Ovary (tissue), 9 donors: ENCODE measurements around the gene HECTD4. TPM values are rescaled to one million over a fixed set of nuclear protein-coding genes. Genes with fewer than 3 reads are reported as not detected.
"Not testable (repeated sequence)": the region's sequence is repeated elsewhere in the genome, so short reads cannot be mapped to it uniquely, and the experiment has no call there.

Experiments
- DNase-seq, 5 donors: peaks; one replicate each; pipeline ENCODE4 v3.0.0-alpha.2; 2019 to 2020
- H3K27ac ChIP-seq, 2 donors: fragments of 200-600 bp; one replicate each; pipeline versions ENCODE4 v1.5.1 to v1.8.0; 2019 to 2022
- H3K27me3 ChIP-seq: fragments of 200-600 bp; one replicate; pipeline ENCODE4 v1.8.0; 2022
- H3K36me3 ChIP-seq: fragments of 200-600 bp; sonication (generic); one replicate; pipeline ENCODE4 v1.5.1; 2019
- H3K4me1 ChIP-seq: one replicate; pipeline ENCODE4 v1.8.1; 2013; ENCODE audit warnings: mild to moderate bottlenecking, moderate library complexity; ENCODE audit not compliant: insufficient read depth
- H3K4me3 ChIP-seq: fragments of 200-600 bp; sonication (generic); one replicate; pipeline ENCODE4 v1.5.1; 2017
- H3K9me3 ChIP-seq, 2 donors: fragments of 200-600 bp in 1 of 2; sonication (generic) in 1 of 2; one replicate each; pipeline versions ENCODE4 v1.5.1 to v1.8.1; 2013 to 2019; ENCODE audit warnings: mild to moderate bottlenecking in 1 of 2, moderate library complexity in 1 of 2
- EP300 ChIP-seq: sonication (generic); formaldehyde crosslinking; IDR thresholded peaks from one replicate; pipeline ENCODE4 v1.6.1; 2017; ENCODE audit warnings: antibody characterized with exemption
- POLR2A ChIP-seq: fragments of 450-650 bp; IDR thresholded peaks from one replicate; pipeline ENCODE4 v1.6.1; 2017; ENCODE audit warnings: antibody characterized with exemption, mild to moderate bottlenecking, moderate library complexity
- WGBS, 3 donors: extraction: QIAGEN DNeasy Blood & Tissue Kit in 1 of 3; methylation state at CpG; one replicate each; pipeline versions ENCODE4 v1.1.5 to v1.1.7; 2013 to 2017; 5-methylcytosine and 5-hydroxymethylcytosine counted together
- intact Hi-C, 4 donors: fragments of 100-400 bp; cut with DNase I; formaldehyde crosslinking; loops; one replicate each; pipeline versions ENCODE4 v1.11.0 to v1.15.1; 2022 to 2023
- polyA plus RNA-seq, 2 donors: library from polyadenylated mRNA; stranded (reverse); fragments of 200-250 nt in 1 of 2; fragments of 350-450 nt in 1 of 2; fragmentation: Illumina TruSeq in 1 of 2; extraction: RNeasy Lipid Tissue Mini Kit (QIAGEN cat#74804) in 1 of 2; gene quantifications; one replicate each; pipeline ENCODE4 v1.2.3, GENCODE V29; 2013 to 2014
- total RNA-seq, 7 donors: library from RNA; depleted of rRNA in 2 of 7; stranded (reverse); fragments of >200 nt in 2 of 7; fragmentation: NEBNext Ultra II Directional in 3 of 7; extraction: Animal tissue kit (Norgen Biotek cat#: 25700) in 3 of 7; gene quantifications; one replicate each; pipeline versions ENCODE4 v1.1.0 to v1.2.4, GENCODE V29; 2016 to 2023
- TF ChIP-seq, protein P1 (sequence below), 3 donors: fragments of 450-650 bp in 2 of 3; fragments of 200-600 bp in 1 of 3; IDR thresholded peaks; one replicate each; pipeline versions ENCODE4 v1.5.1 to v1.8.0; 2016 to 2022; ENCODE audit warnings: antibody characterized with exemption in 3 of 3, mild to moderate bottlenecking in 1 of 3
- donor health status: DM: no; HTN: no; CAD: no; lungs with moderate emphysema.
- donor health status: DM: no; HTN: no; CAD: no.
- donor health status: Bipolar disorder and iron deficiency.
- donor health status: DM: yes; HTN: yes; CAD: no.
- donor health status: DM: no; HTN: no; CAD: no.
- donor health status: DM: yes; HTN: yes; CAD: no.

HECTD4 gene
- total and polyA plus RNA-seq, 9 donors, result 12.3 to 47.3 (median 34.9) TPM

DNA sequence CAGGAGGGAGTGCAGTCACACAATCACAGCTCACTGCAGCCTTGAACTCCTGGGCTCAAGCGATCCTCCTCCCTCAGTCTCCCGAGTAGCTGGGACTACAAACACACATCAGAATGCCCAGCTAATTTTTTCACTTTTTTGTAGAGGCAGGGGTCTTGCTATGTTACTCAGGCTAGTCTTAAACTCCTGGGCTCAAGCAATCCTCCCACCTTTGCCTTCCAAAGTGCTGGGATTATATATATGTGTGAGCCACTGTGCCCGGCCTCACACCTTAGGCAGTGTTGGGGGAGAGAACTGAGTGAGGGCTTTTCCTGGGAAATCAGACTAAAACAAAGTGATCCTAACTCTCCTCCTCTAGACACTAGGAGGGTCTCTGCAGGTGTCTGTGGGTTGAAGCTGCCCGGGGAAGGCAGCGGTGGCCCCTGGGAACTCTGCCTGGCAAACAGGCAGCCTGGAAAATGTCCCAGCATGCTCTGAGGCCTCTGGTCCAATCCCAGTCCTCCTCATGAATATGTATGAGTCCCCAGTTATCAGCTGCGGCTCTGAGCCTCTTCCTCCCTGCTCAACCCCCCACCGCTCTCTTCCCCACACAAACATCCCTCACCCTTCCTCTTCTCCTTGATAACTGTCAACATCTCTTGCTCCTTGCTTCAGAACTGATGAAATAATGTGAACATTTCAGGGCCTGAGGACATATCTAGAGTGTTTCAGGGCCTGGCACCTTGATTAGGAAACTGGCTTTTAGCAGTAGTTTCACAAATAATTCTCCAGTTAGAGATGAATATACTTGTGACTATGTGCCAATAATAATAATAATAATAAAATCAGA, 265.8 kb downstream of the HECTD4 start:
- TF ChIP-seq, protein P1, sequence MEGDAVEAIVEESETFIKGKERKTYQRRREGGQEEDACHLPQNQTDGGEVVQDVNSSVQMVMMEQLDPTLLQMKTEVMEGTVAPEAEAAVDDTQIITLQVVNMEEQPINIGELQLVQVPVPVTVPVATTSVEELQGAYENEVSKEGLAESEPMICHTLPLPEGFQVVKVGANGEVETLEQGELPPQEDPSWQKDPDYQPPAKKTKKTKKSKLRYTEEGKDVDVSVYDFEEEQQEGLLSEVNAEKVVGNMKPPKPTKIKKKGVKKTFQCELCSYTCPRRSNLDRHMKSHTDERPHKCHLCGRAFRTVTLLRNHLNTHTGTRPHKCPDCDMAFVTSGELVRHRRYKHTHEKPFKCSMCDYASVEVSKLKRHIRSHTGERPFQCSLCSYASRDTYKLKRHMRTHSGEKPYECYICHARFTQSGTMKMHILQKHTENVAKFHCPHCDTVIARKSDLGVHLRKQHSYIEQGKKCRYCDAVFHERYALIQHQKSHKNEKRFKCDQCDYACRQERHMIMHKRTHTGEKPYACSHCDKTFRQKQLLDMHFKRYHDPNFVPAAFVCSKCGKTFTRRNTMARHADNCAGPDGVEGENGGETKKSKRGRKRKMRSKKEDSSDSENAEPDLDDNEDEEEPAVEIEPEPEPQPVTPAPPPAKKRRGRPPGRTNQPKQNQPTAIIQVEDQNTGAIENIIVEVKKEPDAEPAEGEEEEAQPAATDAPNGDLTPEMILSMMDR (IDR thresholded peaks at IDR 0.05), result no peak
- TF ChIP-seq EP300 (no peak), POLR2A (no peak)
- 29 to 40% (median 34%) methylated on average over 7 of the region's 7 CpGs for WGBS, 3 donors
- Histone ChIP-seq H3K9me3 (no peaks in the 10 kb centered on the region), H3K4me1 (no peaks in the 10 kb centered on the region), H3K27ac (no peak overlapping the region), H3K36me3 (no peaks in the 10 kb centered on the region), H3K27me3 (no peaks in the 10 kb centered on the region), H3K4me3 (no peak overlapping the region)
- intact Hi-C loops, result no loop called here
- peak; percentile 48 to 73 (median 59) for DNase-seq

GRCh38 chr12:112115259-112116045, 266.8 kb downstream of the HECTD4 start:
- TF ChIP-seq, protein P1 (IDR thresholded peaks at IDR 0.05), result no peak
- TF ChIP-seq EP300 (no peak), POLR2A (no peak)
- intact Hi-C loops, result no loop called here
- H3K27ac ChIP-seq, result no peak overlapping the region
- H3K27me3 ChIP-seq, result no peaks in the 10 kb centered on the region
- no peak overlapping the region for H3K4me3 ChIP-seq
- DNase-seq, result no peak
- WGBS, 3 donors, result 86% methylated on average over 6 of the region's 6 CpGs
- H3K36me3 ChIP-seq, result no peaks in the 10 kb centered on the region
- no peaks in the 10 kb centered on the region for H3K4me1 ChIP-seq
- no peaks in the 10 kb centered on the region for H3K9me3 ChIP-seq

- no peak overlapping the region for H3K4me3 ChIP-seq
- no peaks in the 10 kb centered on the region for H3K9me3 ChIP-seq
- DNase-seq, result no peak
- TF ChIP-seq EP300 (no peak), POLR2A (no peak)
- TF ChIP-seq, protein P1 (IDR thresholded peaks at IDR 0.05), result no peak
- H3K4me1 ChIP-seq, result no peaks in the 10 kb centered on the region
- H3K27ac ChIP-seq, result no peak overlapping the region
- H3K36me3 ChIP-seq, result no peaks in the 10 kb centered on the region
- no peaks in the 10 kb centered on the region for H3K27me3 ChIP-seq
- 91 to 93% (median 91%) methylated on average over 6 of the region's 6 CpGs for WGBS, 3 donors
- intact Hi-C loops, result no loop called here
Observed at GRCh38 chr12:112112409-112113133, 269.7 kb downstream of the HECTD4 start.

GRCh38 chr12:112111931-112112330, 270.3 kb downstream of the HECTD4 start:
- Histone ChIP-seq H3K9me3 (no peaks in the 10 kb centered on the region), H3K4me3 (no peak overlapping the region), H3K4me1 (peaks cover 2% of the 10 kb centered on the region), H3K36me3 (no peaks in the 10 kb centered on the region), H3K27ac (no peak overlapping the region), H3K27me3 (no peaks in the 10 kb centered on the region)
- WGBS, 3 donors, result 75 to 77% (median 76%) methylated on average over 5 of the region's 5 CpGs
- peak in 1 of 5 donors; percentile 9 for DNase-seq
- intact Hi-C loops, result no loop called here
- TF ChIP-seq, protein P1 (IDR thresholded peaks at IDR 0.05), result no peak
- TF ChIP-seq EP300 (no peak), POLR2A (no peak)

- peak in 1 of 5 donors; percentile 6 for DNase-seq
- H3K4me1 ChIP-seq, intact Hi-C loops, H3K27ac ChIP-seq, H3K27me3 ChIP-seq, H3K36me3 ChIP-seq, H3K4me3 ChIP-seq, H3K9me3 ChIP-seq: not testable (repeated sequence)
- 88% methylated on average over 20 of the region's 20 CpGs for WGBS, 3 donors
Observed at GRCh38 chr12:112110787-112111662, 271.2 kb downstream of the HECTD4 start.
